Activated T-helper 2 cell treated with anti-CD3 and anti-CD28 coated beads, Interferon-gamma antibody, Interleukin-2, Interleukin-4, amounts not matched to agents 10 μg/mL and 5 μg/mL and 100 μg/mL, durations not matched to agents 14 hours and 24 hours and 36 hours (primary cell): Measurements from ENCODE around the gene SMIM9. TPM values are rescaled to one million over a fixed set of nuclear protein-coding genes. Genes with fewer than 3 reads are reported as not detected.

Experiments used
- DNase-seq: peaks from one replicate; pipeline ENCODE4 v3.0.0; 2021; ENCODE audit warnings: low spot score
- H3K27ac Mint-ChIP-seq: one replicate; pipeline ENCODE4 v1.8.0; 2021; ENCODE audit warnings: mixed read lengths
- H3K27me3 Mint-ChIP-seq: one replicate; pipeline ENCODE4 v1.8.0; 2021; ENCODE audit warnings: low read depth, mixed read lengths
- H3K36me3 Mint-ChIP-seq: one replicate; pipeline ENCODE4 v1.8.0; 2021; ENCODE audit warnings: low read depth, mixed read lengths
- H3K4me1 Mint-ChIP-seq: one replicate; pipeline ENCODE4 v1.8.0; 2021; ENCODE audit warnings: low read depth, mixed read lengths
- H3K4me3 Mint-ChIP-seq: one replicate; pipeline ENCODE4 v1.8.0; 2021; ENCODE audit warnings: low read depth, mild to moderate bottlenecking, moderate library complexity, mixed read lengths
- H3K9me3 Mint-ChIP-seq: one replicate; pipeline ENCODE4 v1.8.0; 2021; ENCODE audit warnings: mixed read lengths
- intact Hi-C: fragments of 100-400 bp; cut with micrococcal nuclease; formaldehyde crosslinking; loops from one replicate; pipeline ENCODE4 v1.15.1; 2023
- total RNA-seq: library from RNA; stranded (reverse); gene quantifications from 2 replicates; pipeline ENCODE4 v1.2.3, GENCODE V29; 2022

Gene SMIM9
- total RNA-seq, 1 donor from 2014 or later = not detected

DNA sequence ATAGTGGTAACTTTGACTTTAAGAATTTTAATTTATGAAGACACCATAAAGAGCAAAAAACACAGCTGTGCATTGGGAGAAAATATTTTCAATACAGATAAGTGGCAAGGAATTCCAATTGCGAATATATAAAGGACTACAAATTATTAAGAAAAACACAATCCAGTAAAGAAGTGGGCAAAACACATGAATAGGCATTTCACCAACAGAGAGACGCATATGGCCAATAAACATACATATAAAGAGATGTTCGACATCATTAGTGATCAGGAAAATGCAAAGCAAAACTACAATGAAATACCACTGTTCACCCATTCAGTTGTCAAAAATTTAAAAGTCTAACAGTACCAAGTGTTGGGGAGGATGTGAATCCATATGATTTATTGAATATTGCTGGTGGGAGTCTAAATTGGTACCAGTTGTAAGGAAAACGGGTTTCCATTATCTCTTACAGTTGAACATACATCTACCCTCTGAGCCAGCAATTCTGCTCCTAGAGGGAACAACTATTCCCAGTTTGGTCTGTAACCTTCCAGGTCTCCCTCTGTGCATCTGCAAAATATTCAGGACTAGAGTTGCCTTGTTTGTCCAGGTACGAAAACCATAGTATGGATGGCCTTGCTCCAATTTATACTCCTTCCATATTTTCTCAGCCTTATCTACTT is 27.5 kb downstream of the SMIM9 start:
- peaks cover 22% of the 10 kb centered on the region for H3K4me1 Mint-ChIP-seq
- H3K9me3 Mint-ChIP-seq = peaks cover 15% of the 10 kb centered on the region
- no peak overlapping the region for H3K4me3 Mint-ChIP-seq
- no peak overlapping the region for H3K27ac Mint-ChIP-seq
- peaks cover 3% of the 10 kb centered on the region for H3K36me3 Mint-ChIP-seq
- no peak for DNase-seq
- H3K27me3 Mint-ChIP-seq = no peaks in the 10 kb centered on the region
- intact Hi-C loops = no loop called here

DNA sequence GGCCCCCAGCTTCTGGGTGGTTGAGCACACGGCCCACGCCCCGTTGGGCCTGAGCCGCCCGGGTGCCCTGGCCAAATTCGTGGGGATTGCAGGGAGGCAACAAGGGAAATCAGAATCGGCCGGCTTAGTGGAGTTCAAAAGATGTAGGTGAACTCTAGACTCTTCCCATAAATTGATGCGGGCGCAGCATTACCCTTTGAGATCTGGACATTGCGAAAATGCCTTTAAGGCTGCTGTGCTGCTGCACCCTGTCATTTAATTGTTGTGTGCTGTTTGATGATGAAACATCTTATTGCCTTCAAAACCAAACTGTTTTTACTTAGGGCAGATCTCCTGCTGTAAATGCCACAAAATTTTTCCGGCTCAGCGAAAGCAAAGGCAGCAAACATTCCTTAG is 28.8 kb downstream of the SMIM9 start:
- DNase-seq = no peak
- Mint-ChIP-seq H3K36me3 (peaks cover 3% of the 10 kb centered on the region), H3K4me3 (peak overlapping the region; percentile 82), H3K27ac (peak overlapping the region; percentile 72), H3K27me3 (no peaks in the 10 kb centered on the region), H3K4me1 (peaks cover 30% of the 10 kb centered on the region), H3K9me3 (peaks cover 15% of the 10 kb centered on the region)
- intact Hi-C loops = loop anchor here (2.0 kb wide), 1 partner anchor 43 kb away; the partner anchor contains the start of gene DKC1

DNA sequence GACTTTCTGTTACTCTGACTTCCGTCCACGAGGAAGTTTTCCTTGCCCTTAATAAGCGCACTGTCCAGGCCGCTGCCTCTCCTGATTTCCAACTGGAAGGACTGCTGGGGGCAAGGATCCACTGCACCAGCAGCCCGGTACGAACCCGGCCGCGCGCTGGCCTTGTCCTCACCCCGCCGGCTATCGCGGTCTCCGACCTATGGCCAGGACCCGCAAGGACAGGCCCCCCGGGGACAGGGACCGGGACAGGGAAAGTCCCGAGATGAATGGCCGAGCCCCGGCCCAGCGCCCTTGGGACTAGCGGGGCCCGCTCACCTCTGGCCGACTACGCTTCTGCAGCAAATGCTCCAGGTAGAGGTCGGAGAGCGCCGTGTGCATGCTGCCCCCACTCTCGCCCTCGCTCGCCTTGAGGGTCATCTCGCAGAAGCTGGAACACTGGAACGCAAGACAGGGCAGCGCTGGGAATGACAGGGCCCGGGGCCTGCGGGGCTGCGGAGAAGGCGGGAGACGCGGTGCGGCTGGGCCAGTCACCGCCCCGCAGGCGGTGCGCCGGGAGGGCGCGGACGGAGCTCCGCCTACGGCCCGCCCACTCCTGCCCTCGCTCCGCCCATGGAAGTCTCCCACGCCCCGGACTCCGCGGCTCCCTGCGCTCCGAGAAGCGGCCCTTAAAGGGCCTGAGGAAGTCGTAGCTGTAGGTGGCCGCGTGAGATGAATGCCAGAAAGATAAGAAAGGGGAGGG is 29.3 kb downstream of the SMIM9 start, which contains the start of gene MPP1:
TSS of gene MPP1 (minus strand) at position 529 of the 739 bp plus-strand sequence. CDS start at position 417, 112 bp downstream.
- Mint-ChIP-seq H3K9me3 (peaks cover 15% of the 10 kb centered on the region), H3K27ac (peak within 1 kb of the TSS; percentile 72), H3K36me3 (peaks cover 3% of the 10 kb centered on the region), H3K4me1 (peaks cover 36% of the 10 kb centered on the region), H3K27me3 (no peaks in the 10 kb centered on the region), H3K4me3 (peak within 1 kb of the TSS; percentile 82)
- intact Hi-C loops = loop anchor here (2.0 to 5.0 kb wide), 2 partner anchors 42 to 88 kb away; partner anchors contain the start of gene DKC1
- peak; percentile 75 for DNase-seq

DNA sequence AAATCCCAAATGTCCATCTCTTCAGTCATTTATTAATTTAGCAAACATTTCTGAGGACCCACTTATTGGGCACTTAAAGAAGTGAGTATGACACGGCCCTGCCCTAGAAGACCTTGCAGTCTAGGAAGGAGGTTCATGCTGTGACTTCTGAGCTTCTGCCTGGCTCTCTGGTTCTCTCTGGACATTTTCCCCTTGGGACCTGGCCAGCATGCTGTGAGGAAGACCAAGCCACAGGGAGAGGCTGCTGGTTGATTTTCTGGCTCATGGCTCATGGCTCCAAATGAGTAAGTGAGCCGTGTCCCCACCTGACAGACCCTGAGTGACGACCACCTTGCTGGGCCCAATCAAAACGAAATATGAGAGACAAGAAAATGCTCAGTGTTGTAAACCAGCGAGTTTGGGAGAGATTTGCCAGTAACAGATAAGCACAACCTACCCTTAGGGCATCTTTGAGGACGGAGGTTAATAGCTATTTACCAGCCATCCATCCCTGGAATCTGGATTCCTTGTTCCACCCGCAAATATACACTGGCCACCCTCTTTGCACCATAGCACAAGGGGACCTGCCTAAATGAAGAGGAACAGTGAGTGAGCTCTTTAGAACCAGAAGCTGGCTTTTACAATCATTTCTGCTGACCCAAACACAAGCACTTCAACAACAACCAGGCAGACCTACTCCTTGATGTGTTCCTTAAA is 30.1 kb downstream of the SMIM9 start:
- Mint-ChIP-seq H3K36me3 (peaks cover 3% of the 10 kb centered on the region), H3K27me3 (no peaks in the 10 kb centered on the region), H3K9me3 (peaks cover 15% of the 10 kb centered on the region), H3K27ac (peak overlapping the region; percentile 53), H3K4me1 (peaks cover 42% of the 10 kb centered on the region), H3K4me3 (peak overlapping the region; percentile 72)
- no peak for DNase-seq
- intact Hi-C loops = loop anchor here (2.0 to 5.0 kb wide), 2 partner anchors 42 to 87 kb away; partner anchors contain the start of gene DKC1

DNA sequence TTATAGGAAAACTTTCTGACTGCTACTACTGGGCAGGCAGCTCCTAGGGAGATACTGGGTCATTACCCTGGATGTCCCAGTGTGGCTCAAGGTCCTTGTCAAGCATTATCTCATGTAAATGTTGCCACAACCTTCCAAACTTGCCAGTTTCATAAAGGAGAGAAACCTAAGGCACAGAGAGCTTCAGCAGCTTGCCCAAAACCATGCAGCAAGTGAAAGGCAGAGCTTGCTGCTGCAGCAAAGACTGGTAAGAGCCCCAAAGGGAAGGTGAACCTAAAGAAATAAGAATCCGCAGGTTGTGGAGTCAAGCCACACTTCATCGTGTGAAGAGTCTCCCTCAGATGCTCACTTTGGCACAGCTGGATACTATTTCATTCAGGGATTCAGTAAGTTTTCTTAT is 31.5 kb downstream of the SMIM9 start:
- Mint-ChIP-seq H3K27ac (peak overlapping the region; percentile 76), H3K27me3 (no peaks in the 10 kb centered on the region), H3K4me1 (peaks cover 48% of the 10 kb centered on the region), H3K36me3 (peaks cover 10% of the 10 kb centered on the region), H3K4me3 (peak overlapping the region; percentile 57), H3K9me3 (peaks cover 7% of the 10 kb centered on the region)
- DNase-seq = no peak
- intact Hi-C loops = loop anchor here (5.0 kb wide), 1 partner anchor 86 kb away; no protein-coding TSS in a partner anchor

DNA sequence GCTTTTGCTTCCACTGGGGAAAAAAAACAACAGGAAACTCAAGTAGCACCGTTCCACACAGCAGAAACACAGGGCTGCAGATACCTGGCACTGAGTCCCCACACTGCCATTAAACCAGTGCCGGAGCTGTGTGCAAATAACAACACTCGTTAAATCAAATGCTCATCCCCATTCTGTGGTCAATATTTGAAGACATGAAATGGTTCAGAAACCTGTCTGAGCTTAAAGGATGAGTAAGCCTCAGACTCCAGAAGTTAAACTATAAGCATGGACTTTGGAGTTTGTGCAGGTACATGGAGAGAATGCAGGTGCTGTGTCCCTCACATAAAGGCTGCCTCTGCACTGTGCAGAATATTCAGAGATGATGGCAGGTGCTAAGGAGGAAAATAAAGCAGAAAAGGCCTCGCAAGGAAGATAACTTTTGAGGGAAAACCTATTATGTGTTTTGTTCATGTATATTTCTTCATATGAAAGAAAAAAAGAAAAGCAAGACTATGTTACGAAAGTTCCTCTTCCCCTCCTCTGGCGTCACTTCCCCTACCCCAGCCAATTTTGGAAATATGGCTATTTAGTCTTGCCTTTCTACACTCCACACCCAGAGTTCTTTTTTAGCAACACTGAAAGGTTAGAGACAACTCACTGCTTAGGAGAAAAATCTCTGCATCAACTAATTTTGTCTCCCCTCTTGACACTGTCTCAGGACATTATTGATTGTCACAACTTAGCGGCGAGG is 33.8 kb downstream of the SMIM9 start:
- intact Hi-C loops = loop anchor here (5.0 kb wide), 1 partner anchor 83 kb away; no protein-coding TSS in a partner anchor
- peaks cover 11% of the 10 kb centered on the region for H3K36me3 Mint-ChIP-seq
- H3K27ac Mint-ChIP-seq = peak overlapping the region; percentile 79
- DNase-seq = no peak
- H3K9me3 Mint-ChIP-seq = no peaks in the 10 kb centered on the region
- peaks cover 60% of the 10 kb centered on the region for H3K4me1 Mint-ChIP-seq
- H3K27me3 Mint-ChIP-seq = no peaks in the 10 kb centered on the region
- H3K4me3 Mint-ChIP-seq = peak overlapping the region; percentile 57

DNA sequence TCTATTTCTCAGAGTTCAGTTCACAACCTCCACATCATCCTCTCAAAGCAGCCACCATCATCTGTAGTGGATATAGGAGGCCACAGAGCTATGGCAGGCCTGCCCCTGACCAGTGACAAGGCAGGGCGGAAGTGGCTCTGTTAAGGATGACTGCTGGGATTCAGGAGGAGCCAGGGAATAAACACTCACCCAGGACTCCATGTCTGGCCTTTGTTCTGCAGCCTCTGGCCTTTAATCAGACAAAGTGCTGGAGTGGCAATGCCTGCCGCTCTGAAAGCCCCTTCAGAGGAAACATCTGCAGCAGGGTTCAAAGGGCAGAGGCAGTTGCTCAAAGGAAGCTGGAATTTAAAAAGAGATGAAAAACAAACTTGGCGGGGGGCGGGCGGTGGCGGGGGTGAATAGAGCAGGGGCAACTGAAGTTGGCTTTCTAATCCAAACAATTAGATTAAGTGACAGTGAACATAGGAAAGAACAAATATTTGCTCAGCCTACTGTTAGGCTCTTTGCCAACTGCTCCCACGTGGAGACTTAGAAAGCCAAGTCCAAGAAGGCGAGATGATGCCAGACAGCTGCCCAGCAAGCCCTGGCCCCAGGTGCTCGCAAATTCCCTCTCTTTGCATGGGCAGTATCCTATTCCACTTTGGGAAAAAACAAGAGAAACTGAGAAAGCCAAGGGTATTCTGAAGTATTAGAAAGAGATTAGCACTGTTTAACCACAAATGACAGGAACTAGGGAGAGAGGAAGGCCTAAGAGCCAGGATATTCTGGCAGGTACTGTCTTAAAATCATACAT is 34.7 kb downstream of the SMIM9 start:
- H3K9me3 Mint-ChIP-seq = no peaks in the 10 kb centered on the region
- intact Hi-C loops = loop anchor here (5.0 kb wide), 1 partner anchor 82 kb away; no protein-coding TSS in a partner anchor
- H3K36me3 Mint-ChIP-seq = peaks cover 11% of the 10 kb centered on the region
- peaks cover 63% of the 10 kb centered on the region for H3K4me1 Mint-ChIP-seq
- no peak for DNase-seq
- peak overlapping the region; percentile 96 for H3K27ac Mint-ChIP-seq
- peak overlapping the region; percentile 66 for H3K4me3 Mint-ChIP-seq
- no peaks in the 10 kb centered on the region for H3K27me3 Mint-ChIP-seq

DNA sequence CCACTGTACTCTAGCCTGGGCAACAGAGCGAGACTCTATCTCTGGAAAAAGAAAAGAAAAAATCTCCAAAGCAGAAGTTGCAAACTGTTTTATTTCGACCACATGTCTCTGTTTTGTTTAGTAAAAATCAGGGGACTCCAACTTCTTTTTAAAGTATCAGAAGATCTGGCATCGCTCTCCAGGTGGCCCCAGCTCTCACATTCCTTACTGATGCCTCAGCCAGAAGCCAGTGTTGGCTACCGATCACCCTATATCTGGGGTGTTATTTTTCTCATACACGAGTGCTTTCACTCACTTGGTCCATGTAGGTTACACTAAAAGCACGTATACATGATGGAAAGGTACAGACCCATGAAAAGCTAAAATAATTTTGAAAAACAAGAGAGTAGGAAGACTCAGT is 37.5 kb downstream of the SMIM9 start:
- Mint-ChIP-seq H3K27ac (peak overlapping the region; percentile 62), H3K4me3 (no peak overlapping the region), H3K27me3 (no peaks in the 10 kb centered on the region), H3K9me3 (no peaks in the 10 kb centered on the region), H3K36me3 (peaks cover 11% of the 10 kb centered on the region), H3K4me1 (peaks cover 55% of the 10 kb centered on the region)
- intact Hi-C loops = no loop called here
- DNase-seq = no peak

DNA sequence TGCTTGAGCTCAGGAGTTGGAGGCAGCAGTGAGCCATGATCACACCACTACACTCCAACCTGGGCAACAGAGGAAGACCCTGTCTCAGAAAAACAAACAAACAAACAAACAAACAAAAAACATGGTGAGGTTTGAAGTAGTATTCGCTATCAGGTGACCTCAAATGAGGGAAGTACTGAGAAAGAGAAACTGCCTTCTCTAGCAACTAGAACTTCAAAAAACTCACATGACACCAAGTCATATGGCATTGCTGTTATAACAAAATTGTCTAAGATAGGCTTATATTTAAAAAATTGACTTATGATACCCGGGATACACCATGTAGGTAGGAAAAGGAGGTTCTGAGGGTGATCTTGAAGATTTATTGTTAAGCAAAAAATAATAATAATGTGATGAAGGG is 39.4 kb downstream of the SMIM9 start:
- Mint-ChIP-seq H3K4me1 (peaks cover 47% of the 10 kb centered on the region), H3K4me3 (no peak overlapping the region), H3K9me3 (no peaks in the 10 kb centered on the region), H3K27ac (no peak overlapping the region), H3K36me3 (peaks cover 26% of the 10 kb centered on the region), H3K27me3 (no peaks in the 10 kb centered on the region)
- intact Hi-C loops = no loop called here
- no peak for DNase-seq

DNA sequence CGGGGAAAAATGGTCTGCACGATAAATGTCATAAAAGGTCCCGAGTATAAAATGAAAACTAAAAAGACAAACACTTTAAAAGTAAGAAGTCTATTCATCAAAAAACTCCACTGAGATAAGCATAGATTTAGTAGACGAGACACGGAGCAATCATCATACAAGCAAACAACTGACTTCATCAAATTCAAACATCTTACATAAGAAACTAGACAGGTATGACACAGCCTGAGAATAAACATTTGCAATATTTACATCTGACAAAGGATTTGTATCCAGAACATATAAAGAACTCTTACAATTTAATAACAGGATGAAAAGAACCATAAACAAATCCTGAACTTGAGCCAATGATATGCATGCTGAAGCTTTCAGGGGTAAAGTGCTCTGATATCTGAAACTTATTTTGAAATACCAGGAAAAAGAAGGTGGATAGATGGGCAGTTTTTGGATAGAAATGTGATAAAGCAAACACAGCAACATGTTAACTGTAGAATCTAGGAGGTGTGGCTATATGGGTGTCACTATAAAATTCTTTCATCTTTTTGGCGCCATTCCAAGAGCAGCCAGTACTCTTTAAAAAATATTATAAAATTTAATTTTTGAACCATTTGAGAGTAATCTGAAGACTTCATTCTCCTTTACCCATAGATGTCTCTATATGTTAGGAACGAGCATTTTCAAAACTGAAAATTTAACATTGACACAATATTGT is 41.2 kb downstream of the SMIM9 start:
- intact Hi-C loops = no loop called here

DNA sequence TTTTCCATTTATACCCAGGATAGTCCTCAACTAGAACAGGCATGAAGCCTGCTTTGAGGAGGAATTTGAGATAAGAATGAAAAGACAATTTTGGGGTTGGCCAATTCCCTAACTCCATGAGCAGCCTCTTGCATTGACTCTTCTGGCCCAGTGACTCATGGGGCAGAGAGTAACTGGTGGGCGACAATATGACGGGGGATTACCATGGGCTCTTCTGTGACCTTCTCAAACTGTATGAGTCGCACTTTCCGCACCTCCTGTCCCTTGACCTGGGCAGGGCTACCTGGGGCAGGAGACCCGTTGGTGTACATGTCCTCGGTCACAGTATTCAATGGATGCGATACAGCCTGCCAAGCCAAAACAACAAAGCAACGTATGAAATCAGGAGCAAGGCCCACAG is 42.5 kb downstream of the SMIM9 start:
- intact Hi-C loops = no loop called here
- peaks cover 32% of the 10 kb centered on the region for H3K36me3 Mint-ChIP-seq
- no peaks in the 10 kb centered on the region for H3K27me3 Mint-ChIP-seq
- no peak overlapping the region for H3K27ac Mint-ChIP-seq
- no peak overlapping the region for H3K4me3 Mint-ChIP-seq
- no peaks in the 10 kb centered on the region for H3K9me3 Mint-ChIP-seq
- no peak for DNase-seq
- peaks cover 24% of the 10 kb centered on the region for H3K4me1 Mint-ChIP-seq

More for the DNA sequence above, 41.2 kb downstream of the SMIM9 start:
- Mint-ChIP-seq H3K9me3 (no peaks in the 10 kb centered on the region), H3K4me1 (peaks cover 34% of the 10 kb centered on the region), H3K4me3 (no peak overlapping the region), H3K27ac (peak overlapping the region; percentile 28), H3K36me3 (peaks cover 30% of the 10 kb centered on the region), H3K27me3 (no peaks in the 10 kb centered on the region)
- no peak for DNase-seq
